H9 (cell line): ENCODE measurements around the gene SZT2. TPM values are rescaled to one million over a fixed set of nuclear protein-coding genes. Genes with fewer than 3 reads are reported as not detected.

Experiments
- DNase-seq: peaks from one replicate; pipeline ENCODE4 v3.0.0-alpha.2; 2017
- H2AFZ ChIP-seq: one replicate; pipeline ENCODE4 v1.6.1; 2013; ENCODE audit warnings: mild to moderate bottlenecking, low read length, control low read depth, moderate library complexity
- H2AK5ac ChIP-seq: 2 replicates; pipeline ENCODE4 v1.6.1; 2013; ENCODE audit warnings: low read length, control low read depth, mixed read lengths; ENCODE audit not compliant: insufficient read length
- H2BK120ac ChIP-seq: one replicate; pipeline ENCODE4 v1.6.1; 2013; ENCODE audit warnings: low read depth, mild to moderate bottlenecking, low read length, control low read depth, inconsistent platforms; ENCODE audit not compliant: poor library complexity, severe bottlenecking
- H2BK12ac ChIP-seq: 2 replicates; pipeline ENCODE4 v1.6.1; 2013; ENCODE audit warnings: low read length, control low read depth, mixed read lengths, low read depth; ENCODE audit not compliant: insufficient read length
- H2BK15ac ChIP-seq: 2 replicates; pipeline ENCODE4 v1.6.1; 2013; ENCODE audit warnings: low read depth, low read length, control low read depth
- H2BK20ac ChIP-seq: one replicate; pipeline ENCODE4 v1.6.1; 2013; ENCODE audit warnings: low read depth, mild to moderate bottlenecking, low read length, control low read depth, inconsistent platforms; ENCODE audit not compliant: poor library complexity, severe bottlenecking
- H2BK5ac ChIP-seq: 2 replicates; pipeline ENCODE4 v1.6.1; 2013; ENCODE audit warnings: low read length, control low read depth, mixed read lengths; ENCODE audit not compliant: insufficient read length
- H3K14ac ChIP-seq: 2 replicates; pipeline ENCODE4 v1.6.1; 2013; ENCODE audit warnings: low read length, control low read depth; ENCODE audit not compliant: insufficient read depth
- H3K18ac ChIP-seq: 2 replicates; pipeline ENCODE4 v1.6.1; 2013; ENCODE audit warnings: low read depth, mild to moderate bottlenecking, mixed read lengths, low read length, control low read depth; ENCODE audit not compliant: insufficient read length
- H3K23ac ChIP-seq: 2 replicates; pipeline ENCODE4 v1.6.1; 2013; ENCODE audit warnings: low read length, control low read depth, mixed read lengths, low read depth; ENCODE audit not compliant: insufficient read length
- H3K23me2 ChIP-seq: 2 replicates; pipeline ENCODE4 v1.6.1; 2013; ENCODE audit warnings: low read depth, mild to moderate bottlenecking, mixed read lengths, low read length, control low read depth; ENCODE audit not compliant: insufficient read length, poor library complexity, severe bottlenecking
- H3K27ac ChIP-seq: 2 replicates; pipeline ENCODE4 v1.5.1; 2013; ENCODE audit warnings: low read length, control low read depth, mixed read lengths, low read depth; ENCODE audit not compliant: insufficient read length
- H3K27me3 ChIP-seq: 2 replicates; pipeline ENCODE4 v1.6.1; 2013; ENCODE audit warnings: low read length, control low read depth, inconsistent platforms; ENCODE audit not compliant: insufficient read depth
- H3K4ac ChIP-seq: 2 replicates; pipeline ENCODE4 v1.6.1; 2013; ENCODE audit warnings: low read depth, mild to moderate bottlenecking, control low read depth, inconsistent platforms, low read length, moderate library complexity
- H3K4me1 ChIP-seq: 2 replicates; pipeline ENCODE4 v1.6.1; 2013; ENCODE audit warnings: low read length, control low read depth, inconsistent platforms; ENCODE audit not compliant: insufficient read depth
- H3K4me2 ChIP-seq: 2 replicates; pipeline ENCODE4 v1.6.1; 2013; ENCODE audit warnings: low read length, control low read depth, mixed read lengths; ENCODE audit not compliant: insufficient read length, insufficient read depth
- H3K56ac ChIP-seq: 2 replicates; pipeline ENCODE4 v1.6.1; 2013; ENCODE audit warnings: low read depth, mild to moderate bottlenecking, mixed read lengths, low read length, control low read depth; ENCODE audit not compliant: insufficient read length
- H3K79me1 ChIP-seq: 2 replicates; pipeline ENCODE4 v1.6.1; 2013; ENCODE audit warnings: low read depth, mild to moderate bottlenecking, moderate library complexity, low read length, control low read depth, inconsistent platforms; ENCODE audit not compliant: insufficient read depth, poor library complexity, severe bottlenecking
- H3K79me2 ChIP-seq: 2 replicates; pipeline ENCODE4 v1.6.1; 2013; ENCODE audit warnings: low read length, control low read depth, inconsistent platforms; ENCODE audit not compliant: insufficient read depth
- H3K9ac ChIP-seq: 2 replicates; pipeline ENCODE4 v1.6.1; 2013; ENCODE audit warnings: low read length, control low read depth, mixed read lengths; ENCODE audit not compliant: insufficient read length; ENCODE audit errors: extremely low read depth
- H3K9me3 ChIP-seq: one replicate; pipeline ENCODE4 v1.6.1; 2013; ENCODE audit warnings: low read depth, low read length, inconsistent platforms; ENCODE audit not compliant: control insufficient read depth
- H3T11ph ChIP-seq: one replicate; pipeline ENCODE4 v1.6.1; 2013; ENCODE audit warnings: mild to moderate bottlenecking, low read length, control low read depth, inconsistent platforms
- H4K20me1 ChIP-seq: one replicate; pipeline ENCODE4 v1.6.1; 2013; ENCODE audit not compliant: control insufficient read depth, insufficient read length, insufficient read depth
- H4K5ac ChIP-seq: 2 replicates; pipeline ENCODE4 v1.6.1; 2013; ENCODE audit warnings: low read depth, mild to moderate bottlenecking, mixed read lengths, low read length, control low read depth; ENCODE audit not compliant: insufficient read length
- H4K8ac ChIP-seq: replicated peaks from 2 replicates; pipeline ENCODE4 v1.6.1; 2013; ENCODE audit warnings: low read length, control low read depth, mixed read lengths, low read depth; ENCODE audit not compliant: insufficient read length
- H4K91ac ChIP-seq: 2 replicates; pipeline ENCODE4 v1.6.1; 2013; ENCODE audit warnings: low read depth, mild to moderate bottlenecking, moderate library complexity, mixed read lengths, low read length, control low read depth; ENCODE audit not compliant: insufficient read length
- H3K27ac Mint-ChIP-seq, 3 experiments: 2 replicates in 2 of 3; 3 replicates in 1 of 3; pipeline ENCODE4 v1.8.0; 2020 to 2021; ENCODE audit warnings: mixed read lengths in 3 of 3, mild to moderate bottlenecking in 1 of 3, moderate library complexity in 1 of 3
- H3K27me3 Mint-ChIP-seq: 2 replicates; pipeline ENCODE4 v1.8.0; 2021; ENCODE audit warnings: low read depth, mild to moderate bottlenecking, moderate library complexity, mixed read lengths
- H3K36me3 Mint-ChIP-seq, 3 experiments: 2 replicates in 2 of 3; 3 replicates in 1 of 3; pipeline ENCODE4 v1.8.0; 2020 to 2021; ENCODE audit warnings: low read depth in 3 of 3, mixed read lengths in 3 of 3; ENCODE audit not compliant: insufficient read depth in 1 of 3
- H3K4me1 Mint-ChIP-seq, 2 experiments: 2 replicates each; pipeline ENCODE4 v1.8.0; 2020; ENCODE audit warnings: mixed read lengths in 2 of 2
- H3K4me3 Mint-ChIP-seq, 2 experiments: 2 replicates in 1 of 2; 3 replicates in 1 of 2; pipeline ENCODE4 v1.8.0; 2020 to 2021; ENCODE audit warnings: mild to moderate bottlenecking in 2 of 2, mixed read lengths in 2 of 2, moderate library complexity in 1 of 2
- H3K9me3 Mint-ChIP-seq, 2 experiments: 2 replicates in 1 of 2; 3 replicates in 1 of 2; pipeline ENCODE4 v1.8.0; 2020; ENCODE audit warnings: mild to moderate bottlenecking in 2 of 2, mixed read lengths in 2 of 2, moderate library complexity in 1 of 2
- WGBS: extraction: QIAGEN DNeasy Blood & Tissue Kit; methylation state at CpG from one replicate; pipeline ENCODE4 v1.1.7; 2013; ENCODE audit warnings: missing lambda C conversion rate, low lambda C conversion rate, mixed read lengths; ENCODE audit not compliant: insufficient read length; ENCODE audit errors: extremely low coverage; 5-methylcytosine and 5-hydroxymethylcytosine counted together
- total RNA-seq: library from RNA; stranded (reverse); gene quantifications from 2 replicates; pipeline ENCODE4 v1.2.1, GENCODE V29; 2021
- TF ChIP-seq, protein P1 (sequence below): fragments of 200-600 bp; sonication (generic); conservative IDR thresholded peaks from 3 replicates; pipeline ENCODE4 v1.8.0; 2021; ENCODE audit warnings: antibody characterized with exemption, mild to moderate bottlenecking

The SZT2 gene
- total RNA-seq, 1 experiment from 2014 or later = 16.8 TPM

DNA sequence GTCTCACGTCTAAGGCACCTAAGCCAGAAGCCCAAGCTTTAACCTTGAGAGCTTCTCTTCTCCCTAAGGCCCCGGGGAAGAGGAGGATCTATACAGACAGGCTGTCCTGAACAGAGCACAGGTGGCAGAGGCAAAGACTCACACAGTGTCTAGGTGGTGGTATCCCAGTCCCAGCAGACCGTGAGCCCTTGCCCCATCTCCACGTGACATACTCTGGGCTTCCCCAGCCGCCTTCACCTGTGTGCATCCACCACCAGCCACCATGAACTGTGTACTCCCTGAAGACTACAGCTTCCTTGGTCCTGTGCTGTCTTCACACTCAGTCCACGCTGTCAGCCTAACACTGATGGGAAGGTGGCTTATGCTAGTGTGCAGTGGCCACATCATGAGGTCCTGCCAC, 31.7 kb downstream of the SZT2 start:
- Histone ChIP-seq H3K23ac (no peak overlapping the region), H4K20me1 (no peaks in the 10 kb centered on the region), H3K4me1 (no peaks in the 10 kb centered on the region; the same call in 1 of the 2 replicates), H2AK5ac (no peak overlapping the region), H4K91ac (no peak overlapping the region), H4K5ac (no peak overlapping the region), H4K8ac (no peak overlapping the region), H3K23me2 (no peaks in the 10 kb centered on the region), H2BK20ac (no peak overlapping the region), H2BK12ac (no peak overlapping the region), H3K9me3 (no peaks in the 10 kb centered on the region), H3K27me3 (no peaks in the 10 kb centered on the region), H2BK15ac (no peak overlapping the region), H3K56ac (no peak overlapping the region), H3K14ac (no peak overlapping the region), H3K18ac (no peak overlapping the region), H3K27ac (no peak overlapping the region), H3T11ph (no peak overlapping the region), H3K4me2 (no peak overlapping the region), H2AFZ (no peak overlapping the region), H3K9ac (no peak overlapping the region), H3K4ac (no peak overlapping the region), H3K79me1 (no peaks in the 10 kb centered on the region), H2BK5ac (no peak overlapping the region), H3K79me2 (no peaks in the 10 kb centered on the region), H2BK120ac (no peak overlapping the region)
- Mint-ChIP-seq H3K36me3 (peaks cover 3 to 51% (median 28%) of the 10 kb centered on the region in 3 experiments; a peak in 6 of 7 replicates), H3K27ac (no peak overlapping the region; a peak in 1 of 7 replicates), H3K4me1 (peaks cover 9 to 10% of the 10 kb centered on the region in 2 experiments), H3K27me3 (no peaks in the 10 kb centered on the region), H3K4me3 (no peak overlapping the region), H3K9me3 (no peaks in the 10 kb centered on the region)
- no CpG with 5 or more reads among the region's 6 CpGs for WGBS
- TF ChIP-seq, protein P1, sequence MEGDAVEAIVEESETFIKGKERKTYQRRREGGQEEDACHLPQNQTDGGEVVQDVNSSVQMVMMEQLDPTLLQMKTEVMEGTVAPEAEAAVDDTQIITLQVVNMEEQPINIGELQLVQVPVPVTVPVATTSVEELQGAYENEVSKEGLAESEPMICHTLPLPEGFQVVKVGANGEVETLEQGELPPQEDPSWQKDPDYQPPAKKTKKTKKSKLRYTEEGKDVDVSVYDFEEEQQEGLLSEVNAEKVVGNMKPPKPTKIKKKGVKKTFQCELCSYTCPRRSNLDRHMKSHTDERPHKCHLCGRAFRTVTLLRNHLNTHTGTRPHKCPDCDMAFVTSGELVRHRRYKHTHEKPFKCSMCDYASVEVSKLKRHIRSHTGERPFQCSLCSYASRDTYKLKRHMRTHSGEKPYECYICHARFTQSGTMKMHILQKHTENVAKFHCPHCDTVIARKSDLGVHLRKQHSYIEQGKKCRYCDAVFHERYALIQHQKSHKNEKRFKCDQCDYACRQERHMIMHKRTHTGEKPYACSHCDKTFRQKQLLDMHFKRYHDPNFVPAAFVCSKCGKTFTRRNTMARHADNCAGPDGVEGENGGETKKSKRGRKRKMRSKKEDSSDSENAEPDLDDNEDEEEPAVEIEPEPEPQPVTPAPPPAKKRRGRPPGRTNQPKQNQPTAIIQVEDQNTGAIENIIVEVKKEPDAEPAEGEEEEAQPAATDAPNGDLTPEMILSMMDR = no peak
- no peak for DNase-seq
